PC-3 (cell line): Measurements from ENCODE around the gene EEF1B2. TPM values are rescaled to one million over a fixed set of nuclear protein-coding genes. Genes with fewer than 3 reads are reported as not detected.

Source experiments
- ATAC-seq: fragments of 200-7000 bp; cut with Tn5 transposase; 2 replicates; pipeline ENCODE4 v1.9.1; 2020; ENCODE audit warnings: mild to moderate bottlenecking, moderate library complexity
- BruUV-seq: library from RNA; stranded (reverse); fragments of 400-500 nt; replicated peaks from 2 replicates; lab custom pipeline; 2021; lab: Mats Ljungman, UMichigan
- CTCF ChIA-PET: fragments of 300-600 bp; sonication (Branson Sonifier 250); formaldehyde crosslinking; loops from one replicate; lab custom pipeline; 2022; ENCODE audit warnings: antibody characterized with exemption; lab: Charles Lee
- POLR2A ChIA-PET: fragments of 300-600 bp; sonication (Branson Sonifier 250); formaldehyde crosslinking; loops from one replicate; lab custom pipeline; 2022; ENCODE audit warnings: antibody characterized with exemption; ENCODE audit not compliant: unreplicated experiment; lab: Charles Lee
- DNase-seq: peaks from one replicate; pipeline ENCODE4 v3.0.0-alpha.2; 2015
- H2AFZ ChIP-seq: fragments of 300-600 bp; sonication (generic); 2 replicates; pipeline ENCODE4 v1.6.0; 2016; ENCODE audit warnings: antibody characterized with exemption, low read length
- H3F3A ChIP-seq: fragments of 300-600 bp; sonication (generic); one replicate; pipeline ENCODE4 v1.6.0; 2017; ENCODE audit warnings: antibody characterized with exemption, low read length, control low read depth, mild to moderate bottlenecking; ENCODE audit not compliant: unreplicated experiment
- H3K27ac ChIP-seq: fragments of 300-600 bp; sonication (generic); 2 replicates; pipeline ENCODE4 v1.5.1; 2016; ENCODE audit warnings: mild to moderate bottlenecking, low read length
- H3K27me3 ChIP-seq: fragments of 300-600 bp; sonication (generic); 2 replicates; pipeline ENCODE4 v1.6.1; 2016; ENCODE audit warnings: low read length, mixed read lengths
- H3K36me3 ChIP-seq: fragments of 300-600 bp; sonication (generic); 2 replicates; pipeline ENCODE4 v1.6.1; 2016; ENCODE audit warnings: low read depth, mixed run types, low read length, mixed read lengths
- H3K4me1 ChIP-seq: fragments of 300-600 bp; sonication (generic); 2 replicates; pipeline ENCODE4 v1.5.1; 2016; ENCODE audit warnings: low read length; ENCODE audit not compliant: insufficient read depth
- H3K4me2 ChIP-seq: fragments of 300-600 bp; sonication (generic); 2 replicates; pipeline ENCODE4 v1.6.0; 2016; ENCODE audit warnings: low read length
- H3K4me3 ChIP-seq: fragments of 300-600 bp; sonication (generic); 2 replicates; pipeline ENCODE4 v1.5.1; 2016; ENCODE audit warnings: mild to moderate bottlenecking, low read length, mixed read lengths
- H3K79me2 ChIP-seq: fragments of 300-600 bp; sonication (generic); 2 replicates; pipeline ENCODE4 v1.6.1; 2017; ENCODE audit warnings: low read length, mixed read lengths
- H3K9ac ChIP-seq: fragments of 300-600 bp; sonication (generic); 2 replicates; pipeline ENCODE4 v1.6.0; 2016; ENCODE audit warnings: mild to moderate bottlenecking, low read length
- H3K9me2 ChIP-seq: fragments of 300-600 bp; sonication (generic); replicated peaks from 2 replicates; pipeline ENCODE4 v1.6.1; 2016; ENCODE audit warnings: mixed run types, low read length, mixed read lengths
- H3K9me3 ChIP-seq: fragments of 300-600 bp; sonication (generic); 2 replicates; pipeline ENCODE4 v1.6.1; 2016; ENCODE audit warnings: low read length, mixed read lengths
- H4K20me1 ChIP-seq: fragments of 300-600 bp; sonication (generic); 2 replicates; pipeline ENCODE4 v1.6.1; 2016; ENCODE audit warnings: low read length, mixed read lengths
- CTCF ChIP-seq: fragments of 300-600 bp; sonication (generic); conservative IDR thresholded peaks from 2 replicates; pipeline ENCODE4 v1.5.1; 2017; ENCODE audit warnings: antibody characterized with exemption, low read depth, mild to moderate bottlenecking, low read length
- EZH2 ChIP-seq: fragments of 300-600 bp; sonication (generic); IDR thresholded peaks from one replicate; pipeline ENCODE4 v1.6.1; 2017; ENCODE audit warnings: antibody characterized with exemption, mild to moderate bottlenecking, low read length; ENCODE audit not compliant: unreplicated experiment
- EZH2phosphoT487 ChIP-seq: fragments of 300-600 bp; sonication (generic); IDR thresholded peaks from 2 replicates; pipeline ENCODE4 v1.6.1; 2018; ENCODE audit warnings: mild to moderate bottlenecking, antibody characterized with exemption, low read length, borderline replicate concordance
- intact Hi-C: fragments of 100-400 bp; cut with micrococcal nuclease; formaldehyde crosslinking; loops from 2 replicates; pipeline ENCODE4 v1.9.0; 2023
- total RNA-seq: library from RNA; depleted of rRNA; stranded (reverse); fragments of >200 nt; gene quantifications from 2 replicates; pipeline ENCODE4 v1.2.3, GENCODE V29; 2014

The EEF1B2 gene
- total RNA-seq, 1 experiment from 2014 or later = 616 TPM

GRCh38 chr2:206125901-206126300 lies 33.8 kb upstream of the EEF1B2 start:
- intact Hi-C loops = loop anchor here (10.0 kb wide), 1 partner anchor 101 kb away; no protein-coding TSS in a partner anchor
- Histone ChIP-seq H3K4me1 (no peaks in the 10 kb centered on the region), H3K79me2 (no peaks in the 10 kb centered on the region), H3K4me3 (no peak overlapping the region), H3K4me2 (no peak overlapping the region), H3K36me3 (peaks cover 43% of the 10 kb centered on the region), H4K20me1 (no peaks in the 10 kb centered on the region), H3K27me3 (no peaks in the 10 kb centered on the region), H3K9me2 (no peaks in the 10 kb centered on the region), H3K27ac (no peak overlapping the region), H3K9me3 (no peaks in the 10 kb centered on the region), H3K9ac (no peak overlapping the region), H3F3A (no peaks in the 10 kb centered on the region), H2AFZ (no peak overlapping the region)
- no peak for TF ChIP-seq EZH2
- no peak for TF ChIP-seq EZH2phosphoT487
- no peak for TF ChIP-seq CTCF
- POLR2A ChIA-PET = no interaction called here
- CTCF ChIA-PET = no interaction called here
- DNase-seq (no peak), ATAC-seq (no peak)
- no TSS peak for BruUV-seq

- Histone ChIP-seq H4K20me1 (no peaks in the 10 kb centered on the region), H3K4me3 (no peak overlapping the region), H3K9me2 (no peaks in the 10 kb centered on the region), H3K79me2 (no peaks in the 10 kb centered on the region), H3K4me2 (no peak overlapping the region), H3K27me3 (no peaks in the 10 kb centered on the region), H3K4me1 (no peaks in the 10 kb centered on the region), H3K9me3 (no peaks in the 10 kb centered on the region), H2AFZ (no peak overlapping the region), H3K27ac (no peak overlapping the region), H3K36me3 (peaks cover 41% of the 10 kb centered on the region), H3K9ac (no peak overlapping the region), H3F3A (no peaks in the 10 kb centered on the region)
- CTCF ChIA-PET = no interaction called here
- POLR2A ChIA-PET = interaction anchor here (0.6 kb wide), 2 partner anchors 14 to 41 kb away, joined by 3 to 8 read pairs; no protein-coding TSS in a partner anchor
- TF ChIP-seq EZH2 = no peak
- TF ChIP-seq CTCF = peak; percentile 39; the same call in 1 of the 2 replicates
- no peak for TF ChIP-seq EZH2phosphoT487
- no TSS peak for BruUV-seq
- intact Hi-C loops = loop anchor here (10.0 kb wide), 1 partner anchor 103 kb away; no protein-coding TSS in a partner anchor
- DNase-seq = peak; percentile 21
- peak; percentile 90 for ATAC-seq
Measured at GRCh38 chr2:206127656-206128055, 32.0 kb upstream of the EEF1B2 start.

- H4K20me1 ChIP-seq = no peaks in the 10 kb centered on the region
- no peaks in the 10 kb centered on the region for H3F3A ChIP-seq
- intact Hi-C loops = no loop called here
- no peaks in the 10 kb centered on the region; the same call in 1 of the 2 replicates for H3K79me2 ChIP-seq
- no peaks in the 10 kb centered on the region for H3K4me1 ChIP-seq
- DNase-seq = no peak
- H3K9me3 ChIP-seq = no peaks in the 10 kb centered on the region
- no peak overlapping the region for H3K27ac ChIP-seq
- CTCF ChIA-PET = interaction anchor here (0.5 kb wide), 1 partner anchor 120 kb away, joined by 3 read pairs; no protein-coding TSS in a partner anchor
- no peaks in the 10 kb centered on the region for H3K27me3 ChIP-seq
- H2AFZ ChIP-seq = no peak overlapping the region
- no peak overlapping the region for H3K4me3 ChIP-seq
- no peak overlapping the region for H3K4me2 ChIP-seq
- TF ChIP-seq CTCF (no peak), EZH2phosphoT487 (no peak), EZH2 (no peak)
- BruUV-seq = no TSS peak
- ATAC-seq = no peak
- POLR2A ChIA-PET = no interaction called here
- no peaks in the 10 kb centered on the region for H3K9me2 ChIP-seq
- H3K36me3 ChIP-seq = peaks cover 71% of the 10 kb centered on the region
- no peak overlapping the region for H3K9ac ChIP-seq
Measured at GRCh38 chr2:206143451-206143850, 16.2 kb upstream of the EEF1B2 start.
